ENCODE results near the gene SGSM2.

SGSM2 gene

DNA sequence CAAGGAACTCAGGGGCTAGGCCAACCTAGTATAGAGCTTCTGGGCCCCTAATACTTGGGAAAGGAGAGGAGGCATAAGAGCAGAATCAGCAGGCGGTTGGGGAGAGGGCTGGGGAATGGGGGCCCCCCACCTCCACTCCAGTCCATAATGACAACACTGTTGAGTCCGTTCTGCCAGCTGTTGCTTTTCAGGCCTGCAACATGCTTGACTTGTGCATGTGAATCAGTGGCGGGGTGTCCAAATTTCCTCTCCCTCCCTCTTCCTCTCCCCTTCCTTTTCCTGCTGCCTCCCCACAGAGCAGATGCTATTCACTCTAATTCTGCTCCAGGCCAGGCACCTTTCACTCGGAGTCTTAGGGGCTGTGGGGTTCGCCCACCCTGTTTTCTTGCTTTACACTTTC is 31.7 kb downstream of the SGSM2 start:
- no peak for DNase-seq (ENCODE audit: low read depth in 1 of 2, low spot score in 1 of 2)

DNA sequence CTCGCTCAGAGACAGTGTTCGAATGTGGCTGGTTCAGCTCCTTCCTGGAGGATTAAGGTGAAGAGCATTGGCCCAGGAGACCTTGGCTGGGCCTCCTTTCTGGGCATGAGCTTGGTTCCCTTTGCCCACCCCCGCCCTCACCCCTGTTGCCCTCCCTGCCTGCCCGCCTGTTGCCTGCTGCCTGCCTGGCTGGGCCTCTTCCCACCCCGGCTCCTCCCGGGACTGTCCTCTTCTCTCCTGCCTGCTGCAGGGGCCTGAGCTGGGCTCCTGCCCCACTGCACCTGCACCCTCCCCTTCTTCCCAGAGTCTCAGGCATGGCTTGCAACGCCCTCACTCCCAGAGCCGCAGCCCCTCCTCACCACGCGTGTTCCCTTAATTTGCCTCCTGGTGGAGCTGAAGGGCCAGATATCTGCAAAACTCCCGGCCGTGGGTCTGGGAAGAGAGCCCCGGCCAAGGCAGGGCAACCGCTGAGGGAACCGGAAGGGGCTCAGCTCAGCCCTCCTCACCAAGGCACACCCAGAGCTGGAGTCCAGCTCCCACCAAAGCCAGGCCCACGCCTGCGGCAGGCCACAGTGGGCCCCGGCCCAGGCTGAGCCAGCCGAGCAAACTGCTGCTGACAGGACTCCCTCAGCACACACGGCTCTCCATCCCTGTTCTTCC is 32.4 kb downstream of the SGSM2 start:
- no peak for DNase-seq (ENCODE audit: low read depth in 1 of 2, low spot score in 1 of 2)

DNA sequence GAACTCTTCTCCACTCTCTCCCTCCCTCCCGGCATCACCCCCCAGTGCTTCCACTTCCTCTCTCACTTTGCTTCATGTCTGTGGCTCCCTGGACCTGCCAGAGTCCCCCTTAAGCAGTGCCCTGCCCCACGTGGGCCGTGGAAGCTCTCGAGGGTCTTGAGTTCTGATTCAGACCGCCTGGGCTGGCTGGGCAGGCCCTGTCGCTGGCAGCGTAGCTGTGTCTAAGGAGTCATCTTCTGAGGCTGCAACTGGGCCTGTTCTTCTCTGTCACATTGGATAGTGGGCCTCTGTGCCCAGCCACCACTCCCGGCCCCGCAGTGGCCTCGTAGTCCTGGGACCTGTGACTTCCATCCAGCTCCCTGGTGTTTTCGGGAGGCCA is 32.9 kb downstream of the SGSM2 start:
- DNase-seq (ENCODE audit: low read depth in 1 of 2, low spot score in 1 of 2), result no peak

DNA sequence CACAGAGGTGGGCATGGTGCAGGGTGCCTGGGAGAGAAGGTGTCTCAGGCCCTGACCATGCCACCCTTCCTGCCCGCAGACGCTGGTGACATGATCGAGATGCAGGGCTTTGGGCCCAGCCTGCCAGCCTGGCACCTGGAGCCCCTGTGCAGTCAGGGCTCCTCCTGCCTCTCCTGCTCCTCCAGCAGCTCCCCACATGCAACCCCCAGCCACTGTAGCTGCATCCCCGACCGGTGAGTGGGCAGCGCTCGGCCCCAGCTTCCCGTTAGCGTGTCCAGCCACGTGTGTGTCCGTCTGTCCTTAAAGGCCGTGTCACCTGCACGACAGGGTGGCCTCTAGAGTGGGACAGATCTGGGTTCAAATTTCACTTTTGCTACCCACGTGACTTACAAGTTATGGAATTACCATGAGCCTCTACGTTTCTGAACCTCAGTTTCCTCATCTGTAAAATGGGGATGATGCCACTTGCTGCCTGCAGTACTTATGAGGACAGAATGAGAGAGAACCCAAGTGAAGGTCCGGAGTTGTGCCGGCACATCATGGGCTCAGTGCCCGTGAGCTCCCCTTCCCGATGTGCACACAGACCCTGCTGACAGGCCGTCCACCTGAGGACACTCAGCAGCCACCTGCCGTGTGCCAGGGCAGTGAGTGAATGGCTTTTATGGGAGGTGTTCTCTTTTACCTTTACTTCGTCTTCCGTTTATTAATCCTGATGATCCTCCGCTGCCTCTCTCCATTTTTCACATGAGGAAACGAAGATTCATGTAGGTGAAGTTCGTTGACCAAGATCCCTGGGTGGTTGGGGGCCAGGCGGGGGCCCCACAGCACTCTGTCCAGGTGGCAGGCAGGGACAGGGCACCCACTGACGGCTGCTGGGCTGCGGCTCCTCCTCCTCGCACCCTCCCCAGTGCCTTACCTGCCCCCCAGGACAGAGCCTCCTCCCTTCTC is 34.2 kb downstream of the SGSM2 start:
- DNase-seq (ENCODE audit: low read depth in 1 of 2, low spot score in 1 of 2), result no peak

DNA sequence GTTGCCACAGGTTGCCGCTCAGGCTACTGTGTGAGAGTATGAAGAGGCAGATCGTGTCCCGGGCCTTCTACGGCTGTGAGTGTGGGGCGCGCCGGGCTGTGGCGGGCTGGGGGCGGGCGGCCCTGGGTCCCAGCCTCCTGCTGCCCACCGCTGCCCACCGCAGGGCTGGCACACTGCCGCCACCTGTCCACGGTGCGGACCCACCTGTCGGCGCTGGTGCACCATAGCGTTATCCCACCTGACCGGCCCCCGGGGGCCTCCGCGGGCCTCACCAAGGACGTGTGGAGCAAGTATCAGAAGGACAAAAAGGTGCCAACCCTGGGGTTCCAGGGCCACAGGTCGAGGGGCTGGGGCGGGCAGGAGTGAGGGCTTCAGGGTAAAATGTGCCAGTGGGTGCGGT is 34.9 kb downstream of the SGSM2 start:
- no peak for DNase-seq (ENCODE audit: low read depth in 1 of 2, low spot score in 1 of 2)

DNA sequence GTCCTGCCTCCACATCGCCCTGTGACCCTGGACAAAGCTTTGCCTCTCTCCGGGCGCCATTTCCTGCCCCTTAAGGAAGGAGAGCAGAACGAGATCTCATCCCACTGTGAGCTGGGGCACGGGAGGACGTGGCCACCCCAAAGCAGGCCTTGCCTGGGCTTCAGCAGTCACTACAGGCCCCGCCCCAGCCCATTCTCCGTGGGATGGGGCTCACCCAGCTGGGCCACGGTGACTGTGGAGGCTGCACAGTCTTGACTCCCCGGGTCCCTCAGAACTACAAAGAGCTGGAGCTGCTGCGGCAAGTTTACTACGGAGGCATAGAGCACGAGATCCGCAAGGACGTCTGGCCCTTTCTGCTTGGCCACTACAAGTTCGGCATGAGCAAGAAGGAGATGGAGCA is 35.4 kb downstream of the SGSM2 start:
- DNase-seq (ENCODE audit: low read depth in 1 of 2, low spot score in 1 of 2), result no peak

DNA sequence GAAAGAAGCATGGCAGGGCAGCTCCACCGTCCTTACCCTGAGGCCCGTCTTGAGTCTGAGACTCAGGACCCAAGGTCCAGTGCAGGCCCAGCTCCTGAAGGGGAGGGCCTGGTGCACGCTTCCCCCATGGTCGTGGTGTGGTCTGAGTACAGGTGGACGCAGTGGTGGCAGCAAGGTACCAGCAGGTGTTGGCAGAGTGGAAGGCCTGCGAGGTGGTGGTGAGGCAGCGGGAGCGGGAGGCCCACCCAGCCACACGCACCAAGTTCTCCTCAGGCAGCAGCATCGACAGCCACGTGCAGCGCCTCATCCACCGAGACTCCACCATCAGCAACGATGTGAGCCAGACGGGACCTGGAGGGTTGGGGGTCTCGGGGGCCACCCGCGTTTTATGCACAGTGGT is 35.9 kb downstream of the SGSM2 start:
- DNase-seq (ENCODE audit: low read depth in 1 of 2, low spot score in 1 of 2), result no peak

DNA sequence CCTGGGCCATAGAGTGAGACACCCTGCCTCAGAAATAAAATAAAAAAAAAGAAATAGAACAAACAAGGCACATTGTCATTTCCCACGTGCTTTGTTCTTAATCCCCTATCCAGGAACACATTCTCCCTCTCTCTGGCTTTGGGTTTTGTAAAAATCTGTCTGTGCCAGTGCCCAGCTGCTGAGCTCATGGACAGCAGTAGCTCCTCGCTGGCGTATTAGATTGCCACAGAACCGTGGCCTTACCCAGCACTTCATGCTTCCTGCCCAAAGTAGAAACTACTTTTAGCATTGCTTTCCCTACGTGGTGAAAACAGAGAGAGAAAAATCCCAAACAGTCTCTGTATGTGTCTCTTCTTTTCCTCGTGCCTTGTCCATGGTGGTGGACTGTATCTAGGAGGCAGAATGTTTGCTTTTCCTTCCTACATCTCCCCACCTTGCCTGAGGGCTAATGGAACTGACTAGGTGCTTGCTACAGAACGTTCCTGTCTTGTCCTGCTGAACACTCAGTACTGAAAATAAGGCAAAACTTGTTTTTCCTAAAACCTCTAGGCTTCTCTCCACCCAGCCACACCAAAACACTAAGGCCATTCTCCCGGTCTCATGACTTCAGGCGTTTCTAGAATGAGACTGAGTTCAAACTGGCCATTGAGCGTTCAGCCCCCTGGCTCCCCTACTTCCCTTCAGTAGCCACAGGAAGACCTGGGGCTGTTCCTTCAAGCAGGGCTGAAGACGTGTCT is 37.4 kb downstream of the SGSM2 start:
- DNase-seq (ENCODE audit: low read depth in 1 of 2, low spot score in 1 of 2), result no peak

DNA sequence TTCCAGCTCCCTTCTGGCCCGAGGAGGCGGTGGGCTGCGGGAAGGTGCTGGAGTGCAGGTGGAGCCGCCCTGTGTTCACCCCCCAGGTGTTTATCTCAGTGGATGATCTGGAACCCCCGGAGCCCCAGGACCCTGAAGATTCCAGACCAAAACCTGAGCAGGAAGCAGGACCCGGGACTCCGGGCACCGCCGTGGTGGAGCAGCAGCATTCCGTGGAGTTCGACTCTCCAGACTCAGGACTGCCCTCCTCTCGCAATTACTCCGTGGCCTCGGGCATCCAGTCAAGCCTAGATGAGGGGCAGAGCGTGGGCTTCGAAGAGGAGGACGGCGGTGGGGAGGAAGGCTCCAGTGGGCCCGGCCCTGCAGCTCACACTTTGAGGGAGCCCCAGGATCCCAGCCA is 38.1 kb downstream of the SGSM2 start:
- no peak for DNase-seq (ENCODE audit: low read depth in 1 of 2, low spot score in 1 of 2)

GRCh38 chr17:2376107-2376506 is 38.8 kb downstream of the SGSM2 start:
- DNase-seq (ENCODE audit: low read depth in 1 of 2, low spot score in 1 of 2), result no peak

DNA sequence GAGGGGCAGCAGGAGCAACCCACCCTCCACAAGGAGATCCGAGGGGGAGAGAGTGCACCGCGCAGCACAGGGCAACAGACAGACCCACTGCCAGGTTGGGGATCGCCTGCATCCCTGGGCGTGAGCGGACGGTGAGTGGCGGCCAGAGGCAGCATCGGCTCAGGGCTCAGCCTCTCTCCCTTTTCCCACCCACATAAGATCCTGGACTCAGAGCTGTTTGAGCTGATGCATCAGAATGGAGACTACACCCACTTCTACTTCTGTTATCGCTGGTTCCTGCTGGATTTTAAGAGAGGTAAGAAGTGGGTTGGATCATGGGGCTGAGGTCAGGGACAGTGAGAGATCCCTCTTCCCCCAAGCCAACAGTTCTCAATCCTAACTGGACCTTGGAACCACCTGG is 40.4 kb downstream of the SGSM2 start:
- DNase-seq (ENCODE audit: low read depth in 1 of 2, low spot score in 1 of 2), result no peak

DNA sequence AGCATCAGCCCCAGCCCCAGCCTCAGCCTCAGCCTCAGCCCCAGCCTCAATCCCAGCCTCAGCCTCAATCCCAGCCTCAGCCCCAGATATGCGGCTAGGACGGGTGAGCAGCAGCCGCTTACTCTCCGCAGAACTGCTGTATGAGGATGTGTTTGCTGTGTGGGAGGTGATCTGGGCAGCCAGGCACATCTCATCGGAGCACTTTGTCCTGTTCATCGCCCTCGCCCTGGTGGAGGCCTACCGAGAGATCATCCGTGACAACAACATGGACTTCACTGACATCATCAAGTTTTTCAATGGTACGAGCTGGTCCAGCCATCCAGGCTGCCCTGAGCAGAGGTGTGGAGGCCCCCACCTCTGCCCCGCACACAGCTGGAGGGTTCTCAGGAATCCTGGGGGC is 41.6 kb downstream of the SGSM2 start:
- no peak for DNase-seq (ENCODE audit: low read depth in 1 of 2, low spot score in 1 of 2)

DNA sequence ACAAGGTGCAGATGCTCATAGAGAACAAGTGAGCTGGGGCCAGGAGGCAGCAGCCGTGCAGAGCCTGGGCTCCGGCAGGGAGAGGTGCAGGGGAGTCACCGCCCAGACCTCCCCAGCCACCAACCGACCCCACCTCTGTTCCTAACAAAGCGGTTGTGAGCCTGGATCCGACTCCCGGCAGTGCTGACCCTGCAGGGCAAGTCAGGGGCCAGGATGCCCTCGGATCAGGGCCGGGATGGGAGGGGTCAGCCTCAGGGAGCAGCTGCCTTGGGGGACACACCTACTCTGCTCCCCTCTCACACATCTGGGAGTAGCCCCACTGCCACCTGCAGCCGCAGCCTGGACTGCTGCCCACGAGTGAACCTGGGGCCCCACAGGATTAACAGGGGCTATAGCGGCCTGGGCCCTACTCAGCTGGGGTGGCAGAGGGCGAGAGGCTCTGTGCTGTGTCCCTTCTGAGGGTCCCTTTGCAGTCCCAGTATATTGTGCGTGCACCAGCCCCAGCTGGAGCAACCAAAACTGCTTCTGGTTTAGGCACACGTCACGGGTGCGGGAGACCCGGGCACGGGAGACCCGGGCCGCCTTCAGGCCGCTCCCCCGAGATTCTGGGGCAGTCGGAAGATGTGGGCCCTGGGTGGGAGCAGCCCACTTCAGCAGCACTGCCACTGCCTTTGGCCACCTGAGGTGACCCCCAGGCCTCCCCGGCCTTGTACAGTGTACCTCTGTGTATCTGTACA is 42.4 kb downstream of the SGSM2 start:
- DNase-seq (ENCODE audit: low read depth in 1 of 2, low spot score in 1 of 2), result no peak

- no peak for DNase-seq (ENCODE audit: low read depth in 1 of 2, low spot score in 1 of 2)
These were observed 43.1 kb downstream of the SGSM2 start for GRCh38 chr17:2380226-2380922.

DNA sequence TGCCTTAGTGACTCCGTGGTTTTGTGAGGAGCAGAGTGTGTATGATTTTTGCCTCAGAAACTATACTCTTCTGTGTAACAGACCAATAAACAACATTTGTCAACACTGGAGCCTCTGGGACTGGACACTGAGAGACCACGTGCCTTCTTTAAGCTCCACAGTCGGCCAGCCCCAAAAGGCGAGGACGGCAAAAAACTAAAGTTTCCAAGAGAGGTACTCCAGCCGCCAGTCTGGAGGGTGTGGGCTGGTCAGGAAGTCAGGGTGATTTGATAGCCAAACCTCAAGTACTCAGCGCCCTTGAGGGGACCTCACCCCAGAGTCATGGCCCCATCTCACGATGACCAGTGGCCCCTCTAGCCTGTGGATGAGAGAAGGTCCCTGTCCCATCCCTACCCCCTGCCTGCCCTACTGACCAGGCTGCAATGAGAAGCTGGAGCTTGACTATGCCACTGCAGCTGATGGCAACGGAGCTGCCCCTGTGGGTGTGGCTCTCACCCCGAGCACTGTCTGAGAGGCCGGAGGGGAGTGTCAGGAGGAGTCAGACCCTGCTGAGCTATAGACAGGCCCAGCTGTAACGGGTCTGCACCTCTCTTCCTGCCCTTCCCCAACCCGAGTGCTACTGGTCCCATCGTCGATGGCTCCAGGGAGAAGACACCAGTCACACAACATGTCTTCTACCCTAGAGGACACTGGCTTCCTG is 43.8 kb downstream of the SGSM2 start:
- no peak for DNase-seq (ENCODE audit: low read depth in 1 of 2, low spot score in 1 of 2)

GRCh38 chr17:2383628-2384167 is 46.4 kb downstream of the SGSM2 start:
- no peak for DNase-seq (ENCODE audit: low read depth in 1 of 2, low spot score in 1 of 2)

DNA sequence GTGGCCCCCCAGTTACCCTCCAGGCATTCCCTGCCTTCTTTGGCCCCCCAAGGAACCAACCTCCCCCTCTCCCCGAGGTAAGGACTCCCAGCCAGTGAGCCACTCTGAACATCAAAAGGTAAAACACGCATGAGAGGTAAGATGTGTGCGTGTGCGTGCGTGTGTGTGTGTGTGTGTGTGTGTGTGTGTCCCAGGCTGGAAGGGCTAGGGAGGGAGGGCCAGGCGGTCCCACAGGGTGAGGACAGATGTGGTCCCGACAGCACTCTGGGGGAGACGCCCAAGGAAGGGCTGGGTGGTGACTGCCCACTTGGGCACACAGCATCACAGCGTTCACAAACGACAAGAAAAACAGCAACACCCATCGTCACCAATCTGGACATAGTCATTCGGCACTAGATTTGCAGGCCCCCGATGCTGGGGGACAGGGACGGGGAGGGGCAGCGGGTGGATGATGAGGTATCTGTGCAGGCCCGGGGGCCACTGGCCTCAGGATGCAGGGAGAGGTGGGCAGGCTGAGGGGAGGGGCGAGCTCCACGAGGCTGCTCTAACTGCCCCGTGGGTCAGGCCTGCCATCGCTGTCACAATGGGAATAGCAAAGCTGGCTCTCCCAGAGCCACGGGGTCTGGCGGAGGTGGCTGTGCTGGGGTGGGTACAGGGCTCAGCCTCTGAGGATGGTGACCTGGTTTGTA is 47.3 kb downstream of the SGSM2 start:
- DNase-seq (ENCODE audit: low read depth in 1 of 2, low spot score in 1 of 2), result no peak

GRCh38 chr17:2385240-2386210 is 48.2 kb downstream of the SGSM2 start:
- DNase-seq (ENCODE audit: low read depth in 1 of 2, low spot score in 1 of 2), result no peak
